Activated CD4-positive, alpha-beta T cell treated with anti-CD3 and anti-CD28 coated beads, Interleukin-2, Interleukin-6, amounts not matched to agents 100 ng/mL and 50 ng/mL, durations not matched to agents 16 hours and 8 hours (primary cell): Measurements from ENCODE around the gene CEP72.
"Not testable (repeated sequence)": the region's sequence is repeated elsewhere in the genome, so short reads cannot be mapped to it uniquely, and the experiment has no call there.

Experiments
- DNase-seq: peaks from one replicate; pipeline ENCODE4 v3.0.0-alpha.2; 2020

CEP72 gene

GRCh38 chr5:620152-620551 lies 8.0 kb downstream of the CEP72 start:
- DNase-seq = no peak

- no peak for DNase-seq
Measured at GRCh38 chr5:620586-621180, 8.5 kb downstream of the CEP72 start.

GRCh38 chr5:621341-621761 lies 9.2 kb downstream of the CEP72 start:
- DNase-seq = no peak

- DNase-seq = no peak
Measured at GRCh38 chr5:622359-622758, 10.2 kb downstream of the CEP72 start.

- no peak for DNase-seq
Measured at GRCh38 chr5:622946-623522, 10.9 kb downstream of the CEP72 start.

- no peak for DNase-seq
Measured at GRCh38 chr5:623531-623930, 11.4 kb downstream of the CEP72 start.

GRCh38 chr5:624118-624950 lies 12.2 kb downstream of the CEP72 start:
- no peak for DNase-seq

GRCh38 chr5:624951-625230 lies 12.8 kb downstream of the CEP72 start:
- no peak for DNase-seq

- no peak for DNase-seq
Measured at GRCh38 chr5:625516-625915, 13.4 kb downstream of the CEP72 start.

GRCh38 chr5:626850-627249 lies 14.7 kb downstream of the CEP72 start:
- DNase-seq = no peak

GRCh38 chr5:627840-628239 lies 15.7 kb downstream of the CEP72 start:
- no peak for DNase-seq

GRCh38 chr5:628351-629205 lies 16.4 kb downstream of the CEP72 start:
- DNase-seq = not testable (repeated sequence)

GRCh38 chr5:633501-633955 lies 21.4 kb downstream of the CEP72 start:
- no peak for DNase-seq

- no peak for DNase-seq
Measured at GRCh38 chr5:634191-634590, 22.1 kb downstream of the CEP72 start.

GRCh38 chr5:635306-636055 lies 23.3 kb downstream of the CEP72 start:
- no peak for DNase-seq

- DNase-seq = no peak
Measured at GRCh38 chr5:636951-637350, 24.8 kb downstream of the CEP72 start.

GRCh38 chr5:637581-638450 lies 25.7 kb downstream of the CEP72 start:
- DNase-seq = no peak

- no peak for DNase-seq
Measured at GRCh38 chr5:638501-639252, 26.5 kb downstream of the CEP72 start.

- DNase-seq = no peak
Measured at GRCh38 chr5:639253-639530, 27.1 kb downstream of the CEP72 start.

GRCh38 chr5:639584-640213 lies 27.6 kb downstream of the CEP72 start:
- DNase-seq = no peak
